ENCODE results near the gene LRCH4. TPM values are rescaled to one million over a fixed set of nuclear protein-coding genes. Genes with fewer than 3 reads are reported as not detected.

Gene LRCH4
- total and polyA plus RNA-seq, 2 donors from 2014 or later = 23.2 to 62.9 TPM

GRCh38 chr7:100591596-100591995, 5.7 kb upstream of the LRCH4 start:
- Histone ChIP-seq H3K27ac (ENCODE audit: low read depth in 2 of 2, low read length in 2 of 2) (no peak overlapping the region), H3K36me3 (ENCODE audit: control insufficient read depth in 2 of 3, insufficient read depth in 3 of 3, low read length in 3 of 3) (no peaks in the 10 kb centered on the region), H3K27me3 (ENCODE audit: control insufficient read depth, insufficient read depth, low read length) (no peaks in the 10 kb centered on the region), H3K9me3 (ENCODE audit: control insufficient read depth in 2 of 3, insufficient read depth in 1 of 3, low read length in 3 of 3) (no peaks in the 10 kb centered on the region), H3K4me1 (ENCODE audit: control insufficient read depth in 2 of 3, insufficient read depth in 2 of 3, low read depth in 1 of 3, low read length in 3 of 3) (peaks cover 0 to 3% (median 0%) of the 10 kb centered on the region in 3 donors), H3K4me3 (ENCODE audit: low read length in 3 of 3) (no peak overlapping the region), H3K9ac (ENCODE audit: low read length in 3 of 3) (no peak overlapping the region)
- no peak for DNase-seq
- no peak for TF ChIP-seq CTCF (IDR thresholded peaks at IDR 0.05; ENCODE audit: borderline replicate concordance, extremely low read depth, insufficient read depth)
- FAIRE-seq = no peak
- intact Hi-C loops (cut with DNase I) = no loop called here

- Histone ChIP-seq H3K9me3 (ENCODE audit: control insufficient read depth in 2 of 3, insufficient read depth in 1 of 3, low read length in 3 of 3) (no peaks in the 10 kb centered on the region), H3K9ac (ENCODE audit: low read length in 3 of 3) (no peak overlapping the region), H3K4me3 (ENCODE audit: low read length in 3 of 3) (peak overlapping the region in 2 of 3 donors; percentile 32 to 33), H3K27ac (ENCODE audit: low read depth in 2 of 2, low read length in 2 of 2) (peak overlapping the region in 1 of 2 donors; percentile 37), H3K36me3 (ENCODE audit: control insufficient read depth in 2 of 3, insufficient read depth in 3 of 3, low read length in 3 of 3) (no peaks in the 10 kb centered on the region), H3K27me3 (ENCODE audit: control insufficient read depth, insufficient read depth, low read length) (no peaks in the 10 kb centered on the region), H3K4me1 (ENCODE audit: control insufficient read depth in 2 of 3, insufficient read depth in 2 of 3, low read depth in 1 of 3, low read length in 3 of 3) (peaks cover 0 to 6% (median 0%) of the 10 kb centered on the region in 3 donors)
- no peak for TF ChIP-seq CTCF (IDR thresholded peaks at IDR 0.05; ENCODE audit: borderline replicate concordance, extremely low read depth, insufficient read depth)
- no peak for FAIRE-seq
- intact Hi-C loops (cut with DNase I) = no loop called here
- DNase-seq = peak in 3 of 5 donors; percentile 65 to 86 (median 85)
These were observed 4.3 kb upstream of the LRCH4 start for GRCh38 chr7:100590077-100590737.

- Histone ChIP-seq H3K4me3 (ENCODE audit: low read length in 3 of 3) (peak overlapping the region in 1 of 3 donors; percentile 33), H3K36me3 (ENCODE audit: control insufficient read depth in 2 of 3, insufficient read depth in 3 of 3, low read length in 3 of 3) (no peaks in the 10 kb centered on the region), H3K27ac (ENCODE audit: low read depth in 2 of 2, low read length in 2 of 2) (no peak overlapping the region), H3K4me1 (ENCODE audit: control insufficient read depth in 2 of 3, insufficient read depth in 2 of 3, low read depth in 1 of 3, low read length in 3 of 3) (peaks cover 0 to 13% (median 7%) of the 10 kb centered on the region in 3 donors), H3K9ac (ENCODE audit: low read length in 3 of 3) (no peak overlapping the region), H3K9me3 (ENCODE audit: control insufficient read depth in 2 of 3, insufficient read depth in 1 of 3, low read length in 3 of 3) (no peaks in the 10 kb centered on the region), H3K27me3 (ENCODE audit: control insufficient read depth, insufficient read depth, low read length) (no peaks in the 10 kb centered on the region)
- FAIRE-seq (no peak), DNase-seq (peak in 3 of 5 donors; percentile 60 to 68 (median 65))
- intact Hi-C loops (cut with DNase I) = no loop called here
- no peak for TF ChIP-seq CTCF (IDR thresholded peaks at IDR 0.05; ENCODE audit: borderline replicate concordance, extremely low read depth, insufficient read depth)
These were observed 3.5 kb upstream of the LRCH4 start for GRCh38 chr7:100589341-100589947.

Data from kidney (tissue), 14 donors.